ENCODE measurements around the gene TSC1.
A peak's percentile ranks its signal among the peaks of the same experiment; 100 is the strongest.
"Not testable (repeated sequence)": the region's sequence is repeated elsewhere in the genome, so short reads cannot be mapped to it uniquely, and the experiment has no call there.

The TSC1 gene

GRCh38 chr9:132976571-132976970, 32.2 kb upstream of the TSC1 start:
- DNase-seq (ENCODE audit: low read depth in 2 of 2): no peak

GRCh38 chr9:132975961-132976360, 31.5 kb upstream of the TSC1 start:
- DNase-seq (ENCODE audit: low read depth in 2 of 2): no peak

GRCh38 chr9:132973713-132974112, 29.3 kb upstream of the TSC1 start:
- DNase-seq (ENCODE audit: low read depth in 2 of 2): no peak

GRCh38 chr9:132973166-132973565, 28.8 kb upstream of the TSC1 start:
- DNase-seq (ENCODE audit: low read depth in 2 of 2): no peak

- no peak for DNase-seq (ENCODE audit: low read depth in 2 of 2)
These were observed 26.1 kb upstream of the TSC1 start for GRCh38 chr9:132970324-132971062.

GRCh38 chr9:132969783-132970182, 25.4 kb upstream of the TSC1 start:
- DNase-seq (ENCODE audit: low read depth in 2 of 2): no peak

- DNase-seq (ENCODE audit: low read depth in 2 of 2): not testable (repeated sequence)
These were observed 23.5 kb upstream of the TSC1 start for GRCh38 chr9:132967908-132968307.

GRCh38 chr9:132965478-132965877, 21.1 kb upstream of the TSC1 start:
- no peak for DNase-seq (ENCODE audit: low read depth in 2 of 2)

GRCh38 chr9:132961002-132961401, 16.6 kb upstream of the TSC1 start:
- DNase-seq (ENCODE audit: low read depth in 2 of 2): no peak

GRCh38 chr9:132957805-132958204, 13.4 kb upstream of the TSC1 start:
- no peak for DNase-seq (ENCODE audit: low read depth in 2 of 2)

GRCh38 chr9:132955768-132956167, 11.4 kb upstream of the TSC1 start:
- DNase-seq (ENCODE audit: low read depth in 2 of 2): no peak

GRCh38 chr9:132955123-132955522, 10.7 kb upstream of the TSC1 start:
- DNase-seq (ENCODE audit: low read depth in 2 of 2): no peak

GRCh38 chr9:132949709-132950108, 5.3 kb upstream of the TSC1 start:
- DNase-seq (ENCODE audit: low read depth in 2 of 2): no peak

GRCh38 chr9:132948482-132949050, 4.2 kb upstream of the TSC1 start:
- no peak for DNase-seq (ENCODE audit: low read depth in 2 of 2)

GRCh38 chr9:132947756-132948155, 3.3 kb upstream of the TSC1 start:
- no peak for DNase-seq (ENCODE audit: low read depth in 2 of 2)

GRCh38 chr9:132946631-132947295, 2.3 kb upstream of the TSC1 start:
- DNase-seq (ENCODE audit: low read depth in 2 of 2): peak; percentile 36 to 37

GRCh38 chr9:132946211-132946610, 1.8 kb upstream of the TSC1 start:
- no peak for DNase-seq (ENCODE audit: low read depth in 2 of 2)

GRCh38 chr9:132945186-132946130, 1.0 kb upstream of the TSC1 start:
- DNase-seq (ENCODE audit: low read depth in 2 of 2): no peak

- DNase-seq (ENCODE audit: low read depth in 2 of 2): no peak
These were observed 644 bp downstream of the TSC1 start for GRCh38 chr9:132943651-132944293.

- DNase-seq (ENCODE audit: low read depth in 2 of 2): no peak
These were observed 1.8 kb downstream of the TSC1 start for GRCh38 chr9:132942541-132943182.

GRCh38 chr9:132939169-132939568, 5.2 kb downstream of the TSC1 start:
- no peak for DNase-seq (ENCODE audit: low read depth in 2 of 2)

All from fibroblast of skin of left quadriceps (primary cell).